ENCODE data around the gene ARHGAP32. TPM values are rescaled to one million over a fixed set of nuclear protein-coding genes. Genes with fewer than 3 reads are reported as not detected.

ARHGAP32 gene
- total RNA-seq, 2 experiments from 2014 or later, result not detected

GRCh38 chr11:128919216-128919615 is 272.9 kb downstream of the ARHGAP32 start:
- Histone ChIP-seq H2AFZ (ENCODE audit: low read length) (no peak overlapping the region), H3K9me2 (ENCODE audit: insufficient read depth, low read length) (no peaks in the 10 kb centered on the region), H3K4me3 (ENCODE audit: low read depth, low read length, poor library complexity, severe bottlenecking) (no peak overlapping the region), H3K9me3 (ENCODE audit: low read length) (no peaks in the 10 kb centered on the region), H4K20me1 (ENCODE audit: insufficient read depth, low read length) (no peaks in the 10 kb centered on the region), H3K79me2 (ENCODE audit: insufficient read depth, low read depth, low read length) (no peaks in the 10 kb centered on the region), H3K4me1 (ENCODE audit: insufficient read depth, low read length, poor library complexity, severe bottlenecking) (no peaks in the 10 kb centered on the region), H3K36me3 (ENCODE audit: insufficient read depth, low read length) (no peaks in the 10 kb centered on the region), H3K4me2 (ENCODE audit: low read length) (no peak overlapping the region), H3K27ac (ENCODE audit: low read depth, low read length, poor library complexity, severe bottlenecking) (no peak overlapping the region)
- TF ChIP-seq, protein P1, sequence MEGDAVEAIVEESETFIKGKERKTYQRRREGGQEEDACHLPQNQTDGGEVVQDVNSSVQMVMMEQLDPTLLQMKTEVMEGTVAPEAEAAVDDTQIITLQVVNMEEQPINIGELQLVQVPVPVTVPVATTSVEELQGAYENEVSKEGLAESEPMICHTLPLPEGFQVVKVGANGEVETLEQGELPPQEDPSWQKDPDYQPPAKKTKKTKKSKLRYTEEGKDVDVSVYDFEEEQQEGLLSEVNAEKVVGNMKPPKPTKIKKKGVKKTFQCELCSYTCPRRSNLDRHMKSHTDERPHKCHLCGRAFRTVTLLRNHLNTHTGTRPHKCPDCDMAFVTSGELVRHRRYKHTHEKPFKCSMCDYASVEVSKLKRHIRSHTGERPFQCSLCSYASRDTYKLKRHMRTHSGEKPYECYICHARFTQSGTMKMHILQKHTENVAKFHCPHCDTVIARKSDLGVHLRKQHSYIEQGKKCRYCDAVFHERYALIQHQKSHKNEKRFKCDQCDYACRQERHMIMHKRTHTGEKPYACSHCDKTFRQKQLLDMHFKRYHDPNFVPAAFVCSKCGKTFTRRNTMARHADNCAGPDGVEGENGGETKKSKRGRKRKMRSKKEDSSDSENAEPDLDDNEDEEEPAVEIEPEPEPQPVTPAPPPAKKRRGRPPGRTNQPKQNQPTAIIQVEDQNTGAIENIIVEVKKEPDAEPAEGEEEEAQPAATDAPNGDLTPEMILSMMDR (conservative IDR thresholded peaks at IDR 0.05; ENCODE audit: low read length), result no peak
- TF ChIP-seq EZH2phosphoT487 (IDR thresholded peaks at IDR 0.05; ENCODE audit: borderline replicate concordance, low read depth, low read length), result no peak
- ChIA-PET POLR2A (no interaction called here), CTCF (ENCODE audit: unreplicated experiment) (no interaction called here)
- intact Hi-C loops (cut with micrococcal nuclease; ENCODE audit: unreplicated experiment), result no loop called here
- no TSS peak for BruUV-seq (replicated peaks)
- DNase-seq (ENCODE audit: low spot score), result no peak

- Histone ChIP-seq H4K20me1 (ENCODE audit: insufficient read depth, low read length) (no peaks in the 10 kb centered on the region), H3K36me3 (ENCODE audit: insufficient read depth, low read length) (no peaks in the 10 kb centered on the region), H3K79me2 (ENCODE audit: insufficient read depth, low read depth, low read length) (no peaks in the 10 kb centered on the region), H3K4me1 (ENCODE audit: insufficient read depth, low read length, poor library complexity, severe bottlenecking) (no peaks in the 10 kb centered on the region), H3K27ac (ENCODE audit: low read depth, low read length, poor library complexity, severe bottlenecking) (no peak overlapping the region), H3K4me3 (ENCODE audit: low read depth, low read length, poor library complexity, severe bottlenecking) (no peak overlapping the region), H3K4me2 (ENCODE audit: low read length) (no peak overlapping the region), H2AFZ (ENCODE audit: low read length) (no peak overlapping the region), H3K9me3 (ENCODE audit: low read length) (no peaks in the 10 kb centered on the region), H3K9me2 (ENCODE audit: insufficient read depth, low read length) (no peaks in the 10 kb centered on the region)
- intact Hi-C loops (cut with micrococcal nuclease; ENCODE audit: unreplicated experiment), result no loop called here
- ChIA-PET CTCF (ENCODE audit: unreplicated experiment) (no interaction called here), POLR2A (no interaction called here)
- BruUV-seq (replicated peaks), result no TSS peak
- no peak for DNase-seq (ENCODE audit: low spot score)
- no peak for TF ChIP-seq EZH2phosphoT487 (IDR thresholded peaks at IDR 0.05; ENCODE audit: borderline replicate concordance, low read depth, low read length)
- TF ChIP-seq, protein P1 (conservative IDR thresholded peaks at IDR 0.05; ENCODE audit: low read length), result no peak
Observed at GRCh38 chr11:128917144-128917724, 274.9 kb downstream of the ARHGAP32 start.

DNA sequence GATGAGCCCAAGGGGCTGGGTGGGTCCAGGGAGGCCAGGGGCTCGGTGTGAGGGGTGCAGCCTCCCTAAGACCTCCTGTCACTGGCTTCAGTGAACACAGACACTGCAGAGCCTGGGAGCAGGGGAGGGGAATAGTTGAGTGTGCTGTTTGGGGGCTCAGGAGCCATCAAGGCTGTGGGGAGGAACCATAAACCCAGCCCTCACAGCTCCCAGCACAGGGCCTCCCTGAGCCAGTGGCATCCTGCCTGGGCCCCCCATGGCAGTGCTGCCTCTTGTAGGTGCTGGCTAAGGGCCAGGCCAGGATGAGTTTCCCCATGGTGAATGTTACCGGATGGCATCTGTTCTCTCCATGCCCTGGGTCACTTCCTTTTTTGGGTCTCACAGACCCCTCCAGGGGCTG is 275.4 kb downstream of the ARHGAP32 start:
- POLR2A ChIA-PET, result no interaction called here
- CTCF ChIA-PET (ENCODE audit: unreplicated experiment), result no interaction called here
- no peak overlapping the region for H3K27ac ChIP-seq (ENCODE audit: low read depth, low read length, poor library complexity, severe bottlenecking)
- H4K20me1 ChIP-seq (ENCODE audit: insufficient read depth, low read length), result no peaks in the 10 kb centered on the region
- no peaks in the 10 kb centered on the region for H3K36me3 ChIP-seq (ENCODE audit: insufficient read depth, low read length)
- no peaks in the 10 kb centered on the region for H3K4me1 ChIP-seq (ENCODE audit: insufficient read depth, low read length, poor library complexity, severe bottlenecking)
- no peaks in the 10 kb centered on the region for H3K9me2 ChIP-seq (ENCODE audit: insufficient read depth, low read length)
- no peak overlapping the region for H2AFZ ChIP-seq (ENCODE audit: low read length)
- no peak overlapping the region for H3K4me3 ChIP-seq (ENCODE audit: low read depth, low read length, poor library complexity, severe bottlenecking)
- DNase-seq (ENCODE audit: low spot score), result no peak
- H3K9me3 ChIP-seq (ENCODE audit: low read length), result no peaks in the 10 kb centered on the region
- no peaks in the 10 kb centered on the region for H3K79me2 ChIP-seq (ENCODE audit: insufficient read depth, low read depth, low read length)
- no peak overlapping the region for H3K4me2 ChIP-seq (ENCODE audit: low read length)
- TF ChIP-seq, protein P1 (conservative IDR thresholded peaks at IDR 0.05; ENCODE audit: low read length), result no peak
- TF ChIP-seq EZH2phosphoT487 (IDR thresholded peaks at IDR 0.05; ENCODE audit: borderline replicate concordance, low read depth, low read length), result no peak
- no TSS peak for BruUV-seq (replicated peaks)
- intact Hi-C loops (cut with micrococcal nuclease; ENCODE audit: unreplicated experiment), result no loop called here
